B cell (primary cell): Measurements from ENCODE around the gene ANKRD10.

ENCODE experiments used
- EZH2 ChIP-seq: IDR thresholded peaks from 2 replicates; pipeline ENCODE4 v1.6.1; 2012; ENCODE audit warnings: borderline replicate concordance, low read depth, mild to moderate bottlenecking, moderate library complexity, low read length; ENCODE audit not compliant: insufficient read depth, poor library complexity, severe bottlenecking
- TF ChIP-seq, protein P1 (sequence below): fragments of 200-600 bp; IDR thresholded peaks from one replicate; pipeline ENCODE4 v1.8.0; 2022; ENCODE audit warnings: antibody characterized with exemption, mild to moderate bottlenecking

DNA sequence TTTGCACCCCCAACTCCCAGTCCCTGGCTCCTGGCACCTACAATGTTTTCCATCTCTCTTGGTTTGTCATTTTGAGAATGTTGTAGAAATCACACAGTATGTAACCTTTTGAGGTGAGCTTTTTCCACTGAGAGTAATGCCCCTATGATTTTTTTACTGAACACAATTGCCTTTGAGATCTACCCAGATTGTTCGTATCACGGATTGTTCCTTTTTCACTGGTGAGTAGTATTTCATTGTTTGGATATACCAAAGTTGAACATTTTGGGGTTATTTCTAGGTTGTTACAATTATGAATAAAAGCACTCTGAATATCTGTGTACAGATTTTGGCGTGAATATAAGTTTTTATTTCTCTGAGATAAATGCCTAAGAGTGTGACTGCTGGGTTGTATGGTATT lies 17.7 kb upstream of the ANKRD10 start:
- TF ChIP-seq, protein P1, sequence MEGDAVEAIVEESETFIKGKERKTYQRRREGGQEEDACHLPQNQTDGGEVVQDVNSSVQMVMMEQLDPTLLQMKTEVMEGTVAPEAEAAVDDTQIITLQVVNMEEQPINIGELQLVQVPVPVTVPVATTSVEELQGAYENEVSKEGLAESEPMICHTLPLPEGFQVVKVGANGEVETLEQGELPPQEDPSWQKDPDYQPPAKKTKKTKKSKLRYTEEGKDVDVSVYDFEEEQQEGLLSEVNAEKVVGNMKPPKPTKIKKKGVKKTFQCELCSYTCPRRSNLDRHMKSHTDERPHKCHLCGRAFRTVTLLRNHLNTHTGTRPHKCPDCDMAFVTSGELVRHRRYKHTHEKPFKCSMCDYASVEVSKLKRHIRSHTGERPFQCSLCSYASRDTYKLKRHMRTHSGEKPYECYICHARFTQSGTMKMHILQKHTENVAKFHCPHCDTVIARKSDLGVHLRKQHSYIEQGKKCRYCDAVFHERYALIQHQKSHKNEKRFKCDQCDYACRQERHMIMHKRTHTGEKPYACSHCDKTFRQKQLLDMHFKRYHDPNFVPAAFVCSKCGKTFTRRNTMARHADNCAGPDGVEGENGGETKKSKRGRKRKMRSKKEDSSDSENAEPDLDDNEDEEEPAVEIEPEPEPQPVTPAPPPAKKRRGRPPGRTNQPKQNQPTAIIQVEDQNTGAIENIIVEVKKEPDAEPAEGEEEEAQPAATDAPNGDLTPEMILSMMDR = no peak
- no peak for TF ChIP-seq EZH2
